Glomerular visceral epithelial cell (primary cell): ENCODE results near the gene PRR4.

Source experiments
- DNase-seq: peaks from one replicate; pipeline ENCODE4 v3.0.0-alpha.2; 2016; ENCODE audit errors: extremely low spot score

PRR4 gene

GRCh38 chr12:10849425-10849878, at the start of gene PRR4:
PRR4 (minus strand) TSS chr12:10849475; CDS start chr12:10849437, 38 bp downstream.
- DNase-seq: no peak

DNA sequence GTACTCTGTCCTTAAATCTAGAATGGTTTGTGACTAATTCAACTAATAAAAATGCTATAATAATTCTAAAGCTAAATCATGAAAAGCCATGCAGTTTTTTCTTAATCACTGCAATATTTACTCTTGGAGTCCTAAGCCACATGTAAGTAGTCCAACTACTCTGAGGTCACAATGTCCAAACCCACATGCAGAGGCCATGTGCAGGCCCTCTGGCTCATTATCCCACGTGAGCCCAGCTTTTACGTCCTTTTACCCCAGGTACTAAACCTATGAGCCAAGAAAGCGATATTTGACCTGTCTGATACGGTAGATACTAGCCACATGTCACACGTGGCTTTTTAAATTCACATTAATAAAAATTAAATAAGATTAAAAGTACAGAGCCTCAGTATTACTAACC, 47.6 kb upstream of the PRR4 start:
- no peak for DNase-seq

GRCh38 chr12:10891937-10892336, 42.7 kb upstream of the PRR4 start:
- DNase-seq: no peak

GRCh38 chr12:10889226-10889625, 40.0 kb upstream of the PRR4 start:
- DNase-seq: no peak

DNA sequence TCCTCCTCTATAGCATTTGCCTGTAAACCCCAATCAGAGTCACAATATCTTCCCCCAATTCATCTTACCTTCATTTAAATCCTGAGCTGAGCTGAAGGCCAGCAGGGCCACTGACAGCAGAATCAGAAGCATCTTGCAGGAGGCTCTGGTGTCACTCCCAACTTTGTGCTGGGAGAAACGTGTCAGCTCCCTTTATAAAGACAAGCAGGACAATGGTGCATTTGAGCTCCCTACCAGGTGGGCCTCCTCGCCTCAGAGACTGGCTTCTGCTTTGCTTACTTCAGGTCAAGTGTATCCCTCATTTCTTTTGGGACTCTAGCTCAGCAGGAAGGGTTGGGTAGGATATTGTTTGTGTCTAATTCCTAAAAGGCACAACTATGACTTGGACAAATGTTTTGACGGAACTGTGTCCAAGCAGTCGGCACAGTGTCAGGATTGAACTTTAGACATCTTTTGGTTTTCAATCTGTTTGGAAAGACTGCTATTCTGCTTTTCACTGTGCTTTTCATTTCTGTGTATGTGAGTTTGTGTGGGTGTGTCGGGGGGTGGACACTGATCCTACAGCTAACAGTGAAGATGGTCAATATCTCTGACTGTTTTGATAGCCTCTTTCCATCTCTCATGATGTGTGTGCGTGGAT, 34.9 kb upstream of the PRR4 start, which contains the start of gene PRH1:
Gene PRH1, minus strand, starts transcription at position 170 of the 640 bp plus-strand sequence. Its CDS starts 38 bp downstream, at position 132.
- DNase-seq: no peak

- no peak for DNase-seq
Observed at GRCh38 chr12:10873378-10873777, 24.1 kb upstream of the PRR4 start.

DNA sequence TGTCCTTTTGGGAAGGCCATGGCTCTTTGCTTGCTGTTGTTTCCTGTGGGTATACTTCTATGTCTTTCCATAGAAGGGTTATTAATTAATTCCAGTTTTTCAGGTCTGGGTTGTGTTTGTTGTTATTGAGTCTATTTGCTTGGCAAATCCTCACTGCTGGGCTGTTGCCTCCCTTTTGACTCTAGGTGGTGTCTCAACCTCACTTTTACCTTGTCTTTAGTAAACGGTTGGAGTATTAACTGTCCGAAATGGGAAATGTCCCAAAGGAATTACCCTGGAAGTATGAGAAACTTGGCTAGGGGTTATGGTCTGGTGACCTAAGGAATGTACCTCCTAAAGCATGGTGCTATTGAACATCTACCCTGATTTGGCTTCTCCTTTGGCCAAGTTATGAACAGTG, 18.1 kb upstream of the PRR4 start:
- DNase-seq: peak; percentile 58

GRCh38 chr12:10863512-10864218, 14.4 kb upstream of the PRR4 start:
- no peak for DNase-seq

DNA sequence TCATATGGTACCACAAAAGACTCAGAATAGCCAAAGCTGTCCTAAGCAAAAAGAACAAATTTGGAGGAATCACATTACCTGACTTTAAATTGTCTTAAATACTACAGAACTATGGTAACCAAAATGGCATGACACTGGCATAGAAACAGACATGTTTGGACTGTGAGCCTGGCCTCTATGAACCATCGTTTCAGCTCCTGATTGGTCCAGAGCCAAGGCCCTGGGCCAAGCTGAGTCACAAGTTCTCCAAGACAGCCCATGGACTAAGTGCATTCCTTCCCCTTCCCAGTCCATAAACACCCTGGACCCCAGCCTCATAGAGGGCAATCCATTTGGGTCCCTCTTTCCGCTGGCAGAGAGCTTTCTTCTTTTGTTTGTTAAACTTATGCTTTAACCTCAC, 12.1 kb upstream of the PRR4 start:
- no peak for DNase-seq

DNA sequence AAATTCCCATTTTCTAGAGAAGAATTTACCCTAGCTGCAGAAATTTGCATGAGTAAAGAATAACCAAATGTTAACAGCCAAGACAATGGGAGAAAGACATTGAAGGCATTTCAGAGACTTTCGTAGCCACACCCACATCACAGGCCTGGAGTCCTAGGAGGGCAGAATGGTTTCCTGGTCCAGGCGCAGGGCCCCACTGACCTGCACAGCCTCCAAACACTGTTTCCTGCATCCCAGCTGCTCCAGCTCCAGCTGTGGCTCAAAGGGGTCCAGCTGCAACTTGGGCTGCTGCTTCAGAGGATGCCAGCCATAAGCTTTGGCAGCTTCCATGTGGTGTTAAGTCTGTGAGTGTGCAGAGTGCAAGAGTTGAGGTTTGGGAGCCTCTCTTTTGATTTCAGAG, 6.5 kb upstream of the PRR4 start:
- no peak for DNase-seq

- no peak for DNase-seq
Observed at GRCh38 chr12:10853776-10854175, 4.5 kb upstream of the PRR4 start.

DNA sequence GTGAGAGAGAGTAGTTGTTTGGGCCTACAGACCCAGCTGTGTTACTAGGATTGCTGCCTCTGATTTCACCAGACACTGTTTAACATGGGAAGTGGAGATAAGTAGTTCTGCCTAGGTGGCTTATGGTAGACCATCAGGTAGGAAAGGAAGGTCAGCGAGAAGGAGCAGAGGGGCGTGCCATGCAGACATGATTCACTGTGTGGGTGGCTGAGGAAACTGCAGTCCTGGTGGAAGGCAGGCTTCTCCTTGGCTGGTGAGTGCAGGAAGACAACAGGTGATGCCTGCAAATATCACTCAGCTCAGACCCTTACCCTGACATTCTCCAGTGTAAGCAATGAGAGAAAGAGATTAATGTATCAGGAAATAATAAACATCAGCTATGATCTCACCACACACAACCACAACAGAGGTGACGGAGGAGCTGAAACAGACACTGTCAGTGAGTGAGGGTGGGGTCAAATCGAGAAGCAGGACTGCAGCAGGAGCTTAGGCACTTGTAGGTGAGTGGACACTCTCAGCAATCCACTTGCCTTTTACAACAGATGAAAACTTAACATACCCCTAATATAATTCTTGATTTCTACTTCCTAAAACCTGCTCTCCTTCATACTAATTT, 2.1 kb upstream of the PRR4 start:
- no peak for DNase-seq

DNA sequence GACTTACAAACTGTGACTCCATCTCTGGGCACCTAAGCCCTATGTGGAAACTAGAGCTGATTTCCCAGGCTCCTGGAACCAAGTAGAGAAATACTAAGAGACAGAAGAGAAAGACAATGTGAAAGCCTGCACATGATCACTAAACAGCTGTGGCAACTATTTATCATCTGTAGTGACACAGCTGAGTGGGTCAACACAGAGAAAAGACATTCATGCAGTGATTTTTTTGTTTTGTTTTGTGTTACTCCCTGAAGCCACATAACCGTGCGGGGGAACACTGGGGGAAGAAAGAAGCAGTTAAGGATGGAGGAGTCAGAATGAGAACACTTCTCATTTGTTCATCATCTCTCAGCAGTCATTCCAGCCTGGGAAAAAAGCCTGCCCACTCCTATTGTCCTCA, 1.5 kb downstream of the PRR4 start:
- no peak for DNase-seq

GRCh38 chr12:10842862-10843261, 6.4 kb downstream of the PRR4 start:
- no peak for DNase-seq

DNA sequence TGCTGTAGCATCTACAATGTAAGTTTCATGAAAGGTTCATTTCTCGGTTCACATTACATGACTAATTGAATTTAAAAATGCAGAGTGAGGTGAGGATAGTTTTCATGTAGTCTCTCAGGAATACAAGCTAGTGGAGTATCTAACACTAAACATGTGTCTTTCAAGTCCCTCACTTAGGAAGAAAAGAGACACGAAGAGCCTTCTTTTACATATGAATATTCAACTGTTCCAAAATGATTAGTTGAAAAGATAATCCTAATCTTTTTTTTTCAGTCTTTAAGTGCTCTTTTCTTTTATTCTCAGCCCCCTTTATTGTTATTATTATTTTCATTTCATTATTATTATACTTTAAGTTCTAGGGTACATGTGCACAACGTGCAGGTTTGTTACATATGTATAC, 10.8 kb downstream of the PRR4 start:
- no peak for DNase-seq

DNA sequence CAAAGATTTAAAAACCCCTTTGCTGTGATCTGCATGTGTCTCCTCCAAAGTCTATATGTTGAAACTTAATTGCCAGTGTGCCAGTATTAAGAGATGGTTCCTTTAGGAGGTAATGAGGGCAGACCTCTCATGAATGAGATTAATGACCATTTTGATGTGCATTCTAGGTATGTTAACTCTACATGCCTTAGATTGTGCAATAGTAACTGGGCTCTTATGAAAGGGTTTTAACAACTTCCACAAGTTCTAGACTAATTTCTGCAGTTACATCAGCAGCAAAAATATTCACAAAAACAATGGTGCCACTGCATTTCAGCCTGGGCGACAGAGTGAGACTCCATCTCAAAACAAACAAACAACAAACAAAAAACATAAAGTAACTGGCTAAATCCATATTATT, 19.3 kb downstream of the PRR4 start:
- DNase-seq: no peak

GRCh38 chr12:10826258-10826657, 23.0 kb downstream of the PRR4 start, which contains the start of gene TAS2R10:
TAS2R10 (minus strand) TSS chr12:10826358; CDS start chr12:10826269, 89 bp downstream.
- DNase-seq: no peak

GRCh38 chr12:10824957-10825356, 24.3 kb downstream of the PRR4 start:
- DNase-seq: no peak

DNA sequence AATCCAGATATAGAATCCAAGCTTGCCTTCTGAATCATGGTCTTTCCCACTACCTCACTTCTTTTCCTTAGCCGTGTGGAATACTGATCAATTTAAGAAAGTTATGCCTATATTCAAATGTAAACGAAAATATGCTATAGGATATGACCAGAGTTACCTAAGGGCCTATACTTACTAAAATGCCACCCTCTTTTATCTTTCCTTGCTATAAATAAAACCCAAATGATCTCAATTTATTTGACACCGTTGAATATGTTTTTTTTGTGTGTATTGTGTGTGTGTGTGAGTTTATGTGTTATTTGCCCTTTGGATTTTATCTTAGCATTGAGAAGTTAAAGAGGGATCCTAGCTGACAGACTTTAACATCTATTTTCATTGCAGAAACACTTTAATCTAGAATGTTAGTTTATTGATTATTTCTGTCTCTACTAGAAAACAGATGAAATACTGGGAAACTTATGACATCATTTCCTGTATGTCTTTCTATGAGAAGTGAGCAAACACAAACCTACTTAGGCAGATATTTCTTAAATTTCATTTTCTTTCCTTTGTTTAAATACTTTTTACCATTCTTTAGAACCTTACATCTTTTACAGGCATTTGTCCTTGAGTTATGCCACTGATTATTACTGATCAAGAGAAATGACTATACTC, 37.3 kb downstream of the PRR4 start:
- DNase-seq: no peak

GRCh38 chr12:10810068-10810467, 39.2 kb downstream of the PRR4 start, which contains the start of gene TAS2R9:
TAS2R9 (minus strand) TSS chr12:10810168; CDS start chr12:10810075, 93 bp downstream.
- DNase-seq: no peak

DNA sequence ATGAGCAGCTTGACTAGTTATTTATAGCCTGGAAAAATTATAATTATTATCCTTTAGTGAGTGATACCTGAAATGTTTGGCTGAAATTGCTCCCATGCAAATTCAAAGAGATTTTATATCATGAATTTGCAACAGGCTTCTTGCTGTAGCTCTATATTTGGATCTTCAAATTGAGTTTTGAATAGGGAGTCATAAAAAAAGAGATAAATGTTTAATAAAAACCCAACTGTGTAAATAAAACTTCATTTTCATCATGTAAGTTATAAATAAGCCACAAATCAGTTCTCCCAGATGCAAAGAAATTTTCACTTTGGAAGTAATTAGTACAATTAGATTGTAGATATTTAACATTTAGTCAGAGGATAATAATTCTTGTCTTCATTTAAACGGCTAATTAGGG, 42.1 kb downstream of the PRR4 start, which contains the start of gene TAS2R8:
Gene TAS2R8, minus strand, starts transcription at position 101 of the 400 bp plus-strand sequence. CDS start 306 bp downstream, outside the sequence.
- no peak for DNase-seq

GRCh38 chr12:10802587-10802986, 46.7 kb downstream of the PRR4 start, which contains the start of gene TAS2R7:
TAS2R7 (minus strand) TSS chr12:10802627; CDS start chr12:10802570, 57 bp downstream.
- DNase-seq: no peak
